Common myeloid progenitor, CD34-positive (primary cell): ENCODE data around the gene RGMA.
"Not testable (repeated sequence)": the region's sequence is repeated elsewhere in the genome, so short reads cannot be mapped to it uniquely, and the experiment has no call there.

Experiments
- CTCF ChIA-PET: fragments of 350-600 bp; sonication (Branson Sonifier 250); formaldehyde crosslinking; loops from one replicate; lab custom pipeline; 2021; ENCODE audit warnings: antibody characterized with exemption; lab: Charles Lee
- POLR2A ChIA-PET: fragments of 350-600 bp; sonication (Branson Sonifier 250); formaldehyde crosslinking; loops from one replicate; lab custom pipeline; 2021; ENCODE audit warnings: antibody characterized with exemption; lab: Charles Lee
- DNase-seq, 3 donors: peaks; one replicate each; pipeline versions ENCODE4 v3.0.0 to v3.0.0-alpha.2; 2013
- H3K27ac ChIP-seq, 2 experiments: 1 replicate in 1 of 2; 2 replicates in 1 of 2; pipeline ENCODE4 v1.7.0; 2013; ENCODE audit warnings: inconsistent platforms in 2 of 2, low read length in 2 of 2, mild to moderate bottlenecking in 2 of 2, low read depth in 1 of 2, moderate library complexity in 1 of 2; ENCODE audit not compliant: severe bottlenecking in 2 of 2, insufficient read depth in 1 of 2, poor library complexity in 1 of 2
- H3K27me3 ChIP-seq, 5 experiments: replicated peaks in 2 of 5; 1 replicate in 3 of 5; 2 replicates in 2 of 5; pipeline versions ENCODE4 v1.6.1 to v1.7.0; 2013; ENCODE audit warnings: low read length in 4 of 5, mild to moderate bottlenecking in 2 of 5, moderate library complexity in 2 of 5, inconsistent platforms in 1 of 5; ENCODE audit not compliant: insufficient read depth in 5 of 5, control insufficient read depth in 4 of 5
- H3K36me3 ChIP-seq, 4 experiments: 1 replicate in 2 of 4; 2 replicates in 2 of 4; pipeline versions ENCODE4 v1.6.1 to v1.7.0; 2013; ENCODE audit warnings: low read length in 3 of 4, control low read depth in 1 of 4, mild to moderate bottlenecking in 1 of 4; ENCODE audit not compliant: control insufficient read depth in 4 of 4, insufficient read depth in 4 of 4
- H3K4me1 ChIP-seq, 4 experiments: 1 replicate in 3 of 4; 2 replicates in 1 of 4; pipeline versions ENCODE4 v1.6.1 to v1.7.1; 2013; ENCODE audit warnings: low read length in 3 of 4, mild to moderate bottlenecking in 3 of 4, control low read depth in 1 of 4, inconsistent platforms in 1 of 4, moderate library complexity in 1 of 4; ENCODE audit not compliant: control insufficient read depth in 4 of 4, insufficient read depth in 4 of 4; ENCODE audit errors: control extremely low read depth in 1 of 4
- H3K4me3 ChIP-seq, 7 experiments: 1 replicate in 4 of 7; 2 replicates in 3 of 7; pipeline versions ENCODE4 v1.5.1 to v1.7.0; 2013; ENCODE audit warnings: mild to moderate bottlenecking in 7 of 7, low read length in 6 of 7, moderate library complexity in 6 of 7, inconsistent platforms in 2 of 7, low read depth in 2 of 7, control low read depth in 1 of 7; ENCODE audit not compliant: insufficient read depth in 4 of 7, control insufficient read depth in 1 of 7; ENCODE audit errors: extremely low read depth in 1 of 7
- H3K9me3 ChIP-seq, 5 experiments: 1 replicate in 4 of 5; 2 replicates in 1 of 5; pipeline versions ENCODE4 v1.6.1 to v1.7.1; 2013; ENCODE audit warnings: low read length in 4 of 5, mild to moderate bottlenecking in 2 of 5, inconsistent platforms in 1 of 5, low read depth in 1 of 5, moderate library complexity in 1 of 5; ENCODE audit not compliant: control insufficient read depth in 4 of 5, insufficient read depth in 2 of 5; ENCODE audit errors: control extremely low read depth in 1 of 5
- WGBS: methylation state at CpG from one replicate; pipeline ENCODE4 v1.1.5; 2013; ENCODE audit not compliant: insufficient coverage; 5-methylcytosine and 5-hydroxymethylcytosine counted together

The RGMA gene

DNA sequence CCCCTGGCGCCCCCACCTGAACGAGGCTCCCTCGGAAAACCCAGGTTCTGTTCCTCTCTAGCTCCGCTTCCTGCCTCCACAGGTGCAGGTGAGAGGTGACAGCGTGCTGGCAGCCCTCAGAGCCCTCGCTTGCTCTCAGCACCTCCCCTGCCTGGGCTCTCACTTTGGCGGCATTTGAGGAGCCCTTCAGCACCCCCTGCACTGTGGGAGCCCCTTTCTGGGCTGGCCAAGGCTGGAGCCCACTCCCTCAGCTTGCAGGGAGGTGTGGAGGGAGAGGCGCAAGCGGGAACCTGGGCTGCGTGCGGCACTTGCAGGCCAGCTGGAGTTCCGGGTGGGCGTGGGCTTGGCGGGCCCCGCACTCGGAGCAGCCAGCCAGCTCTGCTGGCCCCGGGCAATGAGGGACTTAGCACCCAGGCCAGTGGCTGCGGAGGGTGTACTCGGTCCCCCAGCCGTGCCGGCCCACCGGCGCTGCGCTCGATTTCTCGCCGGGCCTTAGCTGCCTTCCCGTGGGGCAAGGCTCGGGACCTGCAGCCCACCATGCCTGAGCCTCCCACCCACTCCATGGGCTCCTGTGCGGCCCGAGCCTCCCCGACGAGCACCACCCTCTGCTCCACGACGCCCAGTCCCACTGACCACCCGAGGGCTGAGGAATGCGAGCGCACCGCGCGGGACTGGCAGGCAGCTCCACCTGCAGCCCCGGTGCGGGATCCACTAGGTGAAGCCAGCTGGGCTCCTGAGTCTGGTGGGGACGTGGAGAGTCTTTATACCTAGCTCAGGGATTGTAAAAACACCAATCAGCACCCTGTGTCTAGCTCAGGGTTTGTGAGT lies 57.2 kb downstream of the RGMA start:
- DNase-seq, POLR2A ChIA-PET, H3K27ac ChIP-seq, H3K9me3 ChIP-seq, H3K4me3 ChIP-seq, H3K27me3 ChIP-seq: not testable (repeated sequence)
- CTCF ChIA-PET, result interaction anchor here (1.1 to 16.0 kb wide), 6 partner anchors 14 to 1088 kb away, joined by 4 to 472 read pairs (median 10); no protein-coding TSS in a partner anchor
- peaks cover 0 to 59% (median 17%) of the 10 kb centered on the region in 4 experiments for H3K4me1 ChIP-seq
- WGBS, result 97% methylated on average over 14 of the region's 44 CpGs
- peaks cover 0 to 10% (median 8%) of the 10 kb centered on the region in 4 experiments for H3K36me3 ChIP-seq

- Histone ChIP-seq H3K27me3 (no peaks in the 10 kb centered on the region), H3K9me3 (no peaks in the 10 kb centered on the region), H3K4me3 (peak overlapping the region in 1 of 7 experiments; percentile 45), H3K27ac (no peak overlapping the region), H3K36me3 (peaks cover 2 to 17% (median 10%) of the 10 kb centered on the region in 4 experiments), H3K4me1 (peaks cover 0 to 59% (median 19%) of the 10 kb centered on the region in 4 experiments)
- POLR2A ChIA-PET, result no interaction called here
- 88% methylated on average over 9 of the region's 9 CpGs for WGBS
- CTCF ChIA-PET, result interaction anchor here (1.6 to 16.0 kb wide), 6 partner anchors 9 to 1089 kb away, joined by 4 to 472 read pairs (median 14); no protein-coding TSS in a partner anchor
- no peak for DNase-seq
Measured at GRCh38 chr15:93031103-93031464, 57.9 kb downstream of the RGMA start.

DNA sequence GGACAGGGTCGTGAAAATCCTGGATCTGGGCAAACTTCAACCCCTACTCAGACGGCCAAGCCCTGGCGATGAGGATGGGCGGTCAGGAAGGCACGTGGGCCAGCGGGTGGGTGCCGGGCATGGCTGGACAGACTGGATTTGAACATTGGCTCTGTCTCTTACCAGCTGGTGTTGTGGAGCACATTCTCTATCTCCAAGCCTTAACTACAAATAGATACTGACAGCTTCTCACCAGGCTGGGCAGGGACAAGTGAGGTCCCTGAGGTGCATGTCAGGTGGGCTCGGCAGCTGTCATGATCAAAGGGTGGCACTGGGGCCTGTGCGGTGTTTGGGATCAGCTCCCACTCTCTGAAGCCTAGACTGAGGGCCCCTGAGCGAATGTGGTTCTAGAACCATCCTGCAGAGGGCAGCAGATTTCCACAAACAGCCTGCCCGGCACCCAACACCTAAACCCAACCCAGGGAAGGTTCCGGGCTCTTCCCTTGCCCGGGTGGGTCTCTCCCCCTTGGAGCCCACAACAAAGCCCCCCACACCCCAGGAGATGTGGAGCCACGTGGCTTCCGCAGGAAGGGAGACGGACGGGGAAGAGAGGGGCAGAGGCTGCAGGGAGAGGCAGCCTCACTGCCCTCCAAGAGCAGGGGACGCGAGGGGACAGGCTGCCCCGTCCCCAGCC lies 58.4 kb downstream of the RGMA start:
- 63% methylated on average over 13 of the region's 20 CpGs for WGBS
- ChIA-PET CTCF (interaction anchor here (0.7 to 16.0 kb wide), 17 partner anchors 10 to 1291 kb away, joined by 3 to 472 read pairs (median 4); partner anchors contain the start of gene RGMA), POLR2A (no interaction called here)

GRCh38 chr15:93029836-93030429 lies 59.1 kb downstream of the RGMA start:
- POLR2A ChIA-PET, result no interaction called here
- Histone ChIP-seq H3K36me3 (peaks cover 7 to 28% (median 16%) of the 10 kb centered on the region in 4 experiments), H3K9me3 (no peaks in the 10 kb centered on the region), H3K4me3 (no peak overlapping the region), H3K4me1 (peaks cover 0 to 61% (median 23%) of the 10 kb centered on the region in 4 experiments), H3K27me3 (no peaks in the 10 kb centered on the region), H3K27ac (no peak overlapping the region)
- CTCF ChIA-PET, result interaction anchor here (0.7 to 16.0 kb wide), 17 partner anchors 10 to 1292 kb away, joined by 3 to 472 read pairs (median 4); partner anchors contain the start of gene RGMA
- no peak for DNase-seq
- WGBS, result 85% methylated on average over 9 of the region's 12 CpGs

More for the DNA sequence above, 58.4 kb downstream of the RGMA start:
- Histone ChIP-seq H3K9me3 (no peaks in the 10 kb centered on the region), H3K27ac (no peak overlapping the region), H3K4me3 (peak overlapping the region in 1 of 7 experiments; percentile 45), H3K36me3 (peaks cover 7 to 22% (median 13%) of the 10 kb centered on the region in 4 experiments), H3K27me3 (no peaks in the 10 kb centered on the region), H3K4me1 (peaks cover 0 to 59% (median 17%) of the 10 kb centered on the region in 4 experiments)
- peak; percentile 61 to 71 (median 66) for DNase-seq

DNA sequence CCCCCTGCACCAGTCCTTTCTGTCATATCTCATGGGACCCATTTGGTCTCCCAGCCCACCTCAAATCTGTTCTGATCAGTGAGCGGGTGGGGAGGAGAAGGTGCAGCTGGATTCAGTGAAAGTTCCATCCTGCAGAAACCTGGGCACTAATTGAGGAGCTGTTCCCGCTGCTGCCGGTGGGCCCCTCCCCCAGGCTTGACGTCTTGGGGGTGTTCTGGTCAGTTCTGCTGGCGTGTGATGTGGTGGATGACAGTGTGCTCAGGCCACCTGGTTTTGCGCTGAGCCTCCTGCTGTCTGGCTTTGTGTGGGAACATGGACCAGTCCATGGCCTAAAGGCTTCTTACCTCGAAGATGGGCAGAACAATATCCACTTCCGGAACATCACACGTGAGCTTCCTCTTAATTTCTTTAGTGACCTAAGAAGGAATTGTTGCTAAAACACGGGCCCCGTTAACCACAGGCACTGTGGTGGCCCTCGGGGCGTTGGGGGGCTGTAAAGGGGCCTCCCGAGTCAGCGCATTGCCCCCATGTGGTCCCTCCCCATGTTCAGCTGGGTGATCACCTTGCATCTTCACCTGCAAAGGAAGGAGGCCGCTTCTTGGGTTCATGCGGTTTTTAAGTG lies 59.7 kb downstream of the RGMA start:
- 37% methylated on average over 14 of the region's 17 CpGs for WGBS
- peaks cover 7 to 35% (median 22%) of the 10 kb centered on the region in 4 experiments for H3K36me3 ChIP-seq
- ChIA-PET POLR2A (no interaction called here), CTCF (interaction anchor here (1.1 to 16.0 kb wide), 15 partner anchors 9 to 1325 kb away, joined by 3 to 472 read pairs (median 5); partner anchors contain the start of gene RGMA)
- H3K4me3 ChIP-seq, result no peak overlapping the region
- DNase-seq, result peak in 2 of 3 donors; percentile 37 to 52
- no peaks in the 10 kb centered on the region for H3K27me3 ChIP-seq
- peaks cover 0 to 65% (median 28%) of the 10 kb centered on the region in 4 experiments for H3K4me1 ChIP-seq
- H3K9me3 ChIP-seq, result no peaks in the 10 kb centered on the region
- H3K27ac ChIP-seq, result peak overlapping the region in 1 of 2 experiments; percentile 40

DNA sequence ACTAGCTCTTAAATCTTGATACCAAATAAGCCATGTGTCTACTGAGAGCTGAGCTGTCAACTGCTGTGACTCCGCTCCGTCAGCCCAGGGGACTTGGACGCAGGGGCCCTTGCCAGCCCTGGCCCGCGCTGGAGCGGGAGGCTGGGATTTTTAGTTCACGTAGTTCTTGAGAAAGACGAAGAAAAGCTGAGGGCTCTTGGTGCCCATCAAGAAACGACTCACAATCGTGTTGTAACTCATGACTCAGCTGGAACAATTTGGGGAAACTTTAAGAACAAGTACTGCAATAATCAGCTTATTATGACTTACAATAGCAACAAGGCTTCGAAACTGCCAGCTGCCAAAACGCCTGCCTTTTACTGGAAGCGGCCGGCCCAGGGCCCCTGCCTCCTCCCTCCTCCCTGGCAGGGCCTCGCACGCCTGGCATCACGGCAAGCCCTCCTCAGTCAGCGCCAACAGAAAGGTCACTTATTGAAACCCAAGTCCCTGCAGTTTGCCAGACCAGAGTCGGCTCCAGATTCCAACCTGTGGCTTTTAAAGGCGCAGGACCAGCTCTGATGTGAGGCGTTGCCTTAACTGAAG lies 60.3 kb downstream of the RGMA start:
- Histone ChIP-seq H3K27ac (peak overlapping the region in 1 of 2 experiments; percentile 40), H3K4me3 (no peak overlapping the region), H3K4me1 (peaks cover 0 to 65% (median 28%) of the 10 kb centered on the region in 4 experiments), H3K27me3 (no peaks in the 10 kb centered on the region), H3K36me3 (peaks cover 7 to 41% (median 24%) of the 10 kb centered on the region in 4 experiments), H3K9me3 (no peaks in the 10 kb centered on the region)
- CTCF ChIA-PET, result interaction anchor here (0.6 to 16.0 kb wide), 12 partner anchors 8 to 1326 kb away, joined by 3 to 472 read pairs (median 5); no protein-coding TSS in a partner anchor
- 86% methylated on average over 19 of the region's 21 CpGs for WGBS
- peak in 2 of 3 donors; percentile 55 to 61 for DNase-seq
- POLR2A ChIA-PET, result no interaction called here
